GM21367 (cell line): ENCODE data around the gene GORASP2.
A peak's percentile ranks its signal among the peaks of the same experiment; 100 is the strongest.

ENCODE experiments used
- ATAC-seq: cut with Tn5 transposase; IDR thresholded peaks from one replicate; pipeline ENCODE4 v1.9.1; 2021; ENCODE audit not compliant: unreplicated experiment

The GORASP2 gene

DNA sequence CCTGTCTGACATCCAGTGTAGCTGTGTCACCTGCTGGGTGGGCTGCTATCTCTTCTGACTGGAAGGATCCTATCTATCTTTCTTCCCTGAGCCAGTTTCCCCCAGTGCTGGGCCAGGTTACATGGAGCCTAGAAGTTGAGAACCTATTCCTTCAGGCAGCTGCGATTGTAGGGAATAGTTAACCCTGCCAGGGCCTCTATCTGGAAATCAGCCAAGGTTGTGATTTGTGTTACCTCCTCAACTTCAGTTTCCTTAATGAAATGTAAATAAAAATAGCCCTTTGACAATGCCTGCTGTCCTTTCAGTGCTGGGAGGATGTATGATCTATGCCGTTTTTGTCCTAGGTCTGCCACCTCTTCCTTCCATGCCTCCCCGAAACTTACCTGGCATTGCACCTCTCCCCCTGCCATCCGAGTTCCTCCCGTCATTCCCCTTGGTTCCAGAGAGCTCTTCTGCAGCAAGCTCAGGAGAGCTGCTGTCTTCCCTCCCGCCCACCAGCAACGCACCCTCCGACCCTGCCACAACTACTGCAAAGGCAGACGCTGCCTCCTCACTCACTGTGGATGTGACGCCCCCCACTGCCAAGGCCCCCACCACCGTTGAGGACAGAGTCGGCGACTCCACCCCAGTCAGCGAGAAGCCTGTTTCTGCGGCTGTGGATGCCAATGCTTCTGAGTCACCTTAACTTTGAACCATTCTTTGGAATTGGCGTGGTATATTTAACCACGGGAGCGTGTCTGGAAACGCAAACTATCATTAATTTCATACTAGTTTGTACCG is 36.6 kb downstream of the GORASP2 start:
- no peak for ATAC-seq

DNA sequence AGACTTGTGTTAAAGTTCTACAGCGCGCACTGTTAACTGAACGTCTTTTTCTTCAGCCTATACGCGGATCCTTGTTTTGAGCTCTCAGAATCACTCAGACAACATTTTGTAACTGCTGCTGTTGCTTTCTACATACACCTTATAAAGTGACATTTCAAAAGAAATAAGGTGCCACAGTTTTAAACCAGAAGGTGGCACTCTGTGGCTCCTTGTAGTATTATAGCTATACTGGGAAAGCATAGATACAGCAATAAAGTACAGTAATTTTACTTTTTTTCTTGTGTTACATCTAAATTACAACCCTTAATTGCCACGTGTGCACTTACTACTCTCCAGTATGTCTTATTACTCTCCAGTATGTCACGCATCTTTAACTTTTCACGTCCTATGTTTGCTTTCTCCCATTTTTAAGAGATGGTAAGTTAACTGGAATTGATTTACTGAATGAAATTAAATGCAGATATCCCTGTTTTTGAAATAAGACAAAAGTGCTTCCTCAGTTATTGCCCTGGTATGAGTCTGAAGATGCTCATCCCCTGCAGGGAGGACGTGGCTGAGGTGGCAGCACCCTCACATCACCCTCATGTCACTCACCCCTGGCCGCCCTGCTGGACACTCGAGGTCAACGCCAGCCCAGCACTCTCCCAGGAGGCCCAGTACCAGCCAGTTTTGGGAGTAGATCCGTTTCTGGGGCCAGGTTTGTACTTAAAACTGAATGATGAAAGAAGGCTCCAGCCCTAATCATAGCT is 37.8 kb downstream of the GORASP2 start:
- no peak for ATAC-seq

DNA sequence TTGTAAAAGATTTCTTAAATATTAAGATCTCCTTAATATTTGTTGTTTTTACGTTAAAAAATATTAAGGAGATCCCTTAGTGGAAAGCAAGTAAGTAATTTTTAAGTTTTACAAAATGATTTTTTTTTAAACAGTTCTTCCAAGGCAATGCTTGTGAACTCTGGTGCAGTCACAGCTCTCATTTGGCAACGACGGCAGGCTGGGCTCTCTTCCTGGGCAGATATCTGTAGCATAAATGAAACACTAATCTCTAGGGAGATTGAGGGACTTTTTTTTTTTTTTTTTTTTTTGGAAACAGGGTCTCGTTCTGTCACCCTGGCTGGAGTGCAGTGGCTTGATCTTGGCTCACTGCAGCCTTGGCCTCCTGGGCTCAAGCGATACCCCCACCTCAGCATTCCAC is 38.5 kb downstream of the GORASP2 start:
- ATAC-seq = no peak

DNA sequence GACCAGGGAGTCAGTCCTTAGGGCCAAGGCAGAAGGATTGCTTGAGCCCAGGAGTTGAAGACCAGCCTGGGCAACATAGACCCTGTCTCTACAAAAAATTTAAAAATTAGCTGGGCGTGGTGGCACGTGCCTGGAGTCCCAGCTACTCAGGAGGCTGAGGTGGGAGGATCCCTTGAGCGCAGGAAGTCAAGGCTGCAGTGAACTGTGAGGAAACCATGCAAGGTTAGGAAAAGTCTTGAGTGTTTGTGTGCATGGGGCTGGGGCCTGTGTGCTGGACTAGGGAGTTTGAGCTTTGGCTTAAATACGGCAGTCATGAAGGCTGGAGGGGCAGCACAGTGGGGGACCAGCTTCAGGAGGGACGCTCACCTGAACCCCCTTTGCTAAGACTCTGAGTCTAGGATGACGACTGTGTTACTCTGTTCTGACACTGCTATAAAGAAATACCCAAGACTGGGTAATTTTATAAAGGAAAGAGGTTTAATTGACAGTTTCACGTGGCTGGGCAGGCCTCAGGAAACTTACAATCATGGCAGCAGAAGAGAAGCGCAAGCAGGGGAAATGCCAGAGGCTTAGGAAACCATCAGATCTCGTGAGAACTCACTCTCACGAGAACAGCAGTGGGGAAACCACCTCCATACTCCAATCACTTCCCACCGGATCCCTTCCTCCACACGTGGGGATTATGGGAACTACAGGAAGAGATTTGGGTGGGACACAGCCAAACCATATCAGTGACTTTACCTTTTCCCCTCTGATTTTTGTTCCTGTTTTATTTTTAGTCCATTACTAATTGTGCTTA is 39.4 kb downstream of the GORASP2 start:
- ATAC-seq = no peak

DNA sequence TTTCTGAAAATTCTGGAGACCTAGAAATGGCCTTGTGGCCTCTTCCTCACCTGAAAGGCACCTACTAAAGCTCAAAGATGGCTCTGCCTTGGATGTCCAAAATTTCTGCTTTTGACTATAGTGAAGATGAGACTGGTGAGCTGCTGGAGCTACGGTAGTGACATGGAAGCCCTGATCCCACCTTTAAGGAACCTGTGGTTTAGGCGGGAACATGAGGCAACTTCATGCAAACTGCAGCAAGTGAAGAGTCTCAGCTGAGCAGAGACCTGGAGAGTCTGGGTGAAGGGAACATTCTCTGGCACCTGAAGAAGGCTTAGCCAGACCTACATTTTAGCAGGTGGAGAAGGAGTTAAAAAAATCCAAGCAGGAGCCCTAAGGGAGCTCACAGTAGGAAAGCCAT is 40.0 kb downstream of the GORASP2 start:
- no peak for ATAC-seq

DNA sequence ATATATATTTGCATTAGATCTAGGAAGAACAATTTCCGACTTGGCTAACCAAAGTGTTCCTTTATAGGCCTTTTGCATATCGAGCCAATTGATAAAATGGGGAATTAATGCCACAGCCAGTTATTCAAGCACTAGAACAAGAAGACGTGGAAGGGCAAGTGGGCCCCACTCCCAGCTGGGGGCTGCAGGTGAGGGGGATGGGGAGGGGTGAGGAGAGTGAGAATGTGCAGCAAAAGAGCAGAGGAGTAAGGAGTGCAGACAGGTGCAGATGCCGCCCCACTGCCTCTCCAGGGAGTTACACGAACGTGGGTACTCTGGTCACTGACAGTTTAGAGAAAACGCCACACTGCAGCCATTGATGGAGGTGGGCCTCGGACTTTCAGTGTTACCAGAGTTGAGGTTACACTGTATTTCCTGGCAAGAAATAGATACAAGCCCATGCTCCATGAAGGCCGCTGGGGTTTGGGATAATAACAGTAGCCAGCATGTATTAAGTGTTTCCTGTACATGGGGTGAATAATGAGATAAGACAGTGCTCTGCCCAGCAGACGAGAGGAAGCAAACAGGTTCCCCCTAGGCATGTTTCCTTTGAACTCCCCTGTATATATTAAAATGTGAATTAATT is 40.9 kb downstream of the GORASP2 start:
- no peak for ATAC-seq

DNA sequence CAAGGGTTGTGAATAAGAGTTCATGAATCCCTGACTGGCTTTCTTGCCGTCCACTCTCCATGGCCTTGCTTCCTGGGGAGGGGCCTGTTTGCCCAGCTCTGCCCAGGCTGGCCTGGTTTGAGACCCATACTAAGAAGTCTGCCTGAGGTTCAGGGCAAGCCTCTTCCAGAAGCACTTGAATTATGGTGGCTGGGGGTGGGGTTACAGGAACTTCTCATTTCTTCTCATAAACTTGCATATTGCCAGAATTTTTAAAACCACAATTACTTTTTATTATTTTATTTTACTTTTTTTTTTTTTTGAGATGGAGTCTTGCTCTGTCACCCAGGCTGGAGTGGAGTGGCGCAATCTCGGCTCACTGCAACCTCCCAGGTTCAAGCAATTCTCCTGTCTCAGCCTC is 42.0 kb downstream of the GORASP2 start:
- ATAC-seq = no peak

DNA sequence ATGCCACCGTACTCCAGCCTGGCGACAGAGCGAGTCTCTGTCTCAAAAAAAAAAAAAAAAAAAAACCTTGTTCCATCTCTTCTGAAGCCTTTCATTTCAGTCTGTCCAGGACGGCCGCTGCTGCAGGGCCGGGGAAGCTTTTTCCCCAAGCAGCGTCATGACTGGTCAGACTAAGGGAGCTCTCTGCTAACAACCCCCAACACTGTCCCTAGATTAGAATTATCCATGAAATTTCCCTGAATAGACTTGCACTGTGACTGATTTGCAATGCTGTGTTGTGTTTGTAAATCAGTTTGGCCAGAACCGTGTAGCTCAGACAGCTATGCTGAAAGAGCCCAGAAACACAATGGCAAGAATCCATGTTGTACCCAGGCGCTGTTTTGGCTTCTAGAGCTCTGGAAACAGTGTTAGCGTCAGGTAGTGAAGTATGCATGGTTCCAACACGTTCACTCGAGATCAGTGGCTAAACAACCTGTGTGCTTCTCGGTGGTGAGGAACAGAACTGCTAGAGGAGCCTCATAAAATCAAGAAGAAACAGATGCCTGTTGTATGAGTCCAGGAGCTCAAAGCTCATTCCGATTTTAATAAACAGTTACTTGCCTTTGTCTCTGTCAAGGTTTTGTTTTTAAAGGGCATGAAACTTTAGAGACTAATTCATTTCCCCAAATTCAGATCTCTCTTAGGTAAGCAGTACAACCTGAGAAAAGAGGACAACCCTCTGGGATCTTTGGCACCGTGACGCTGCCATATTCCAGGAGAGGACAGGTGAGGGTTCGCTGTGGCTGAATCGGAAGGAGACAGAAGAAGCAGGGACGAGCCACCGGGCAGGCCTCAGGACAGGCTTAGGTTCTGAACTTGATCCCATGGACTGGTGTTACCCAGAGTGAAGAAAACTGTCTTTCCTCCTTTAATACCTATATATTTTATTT is 43.5 kb downstream of the GORASP2 start:
- ATAC-seq = no peak

DNA sequence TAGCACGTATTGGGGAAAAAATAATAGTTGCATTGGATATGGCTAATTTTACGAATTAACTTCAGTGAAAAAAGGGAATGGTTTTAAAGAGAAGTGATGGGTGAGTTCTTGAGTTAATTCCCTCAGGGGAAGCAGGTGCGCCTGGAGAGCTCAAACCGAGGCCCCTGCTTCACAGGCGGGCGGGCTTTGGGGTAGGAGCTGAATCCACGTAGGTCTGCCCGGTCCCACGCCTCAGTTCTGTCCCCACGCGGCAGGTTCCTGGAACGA is 44.1 kb downstream of the GORASP2 start:
- ATAC-seq = no peak

DNA sequence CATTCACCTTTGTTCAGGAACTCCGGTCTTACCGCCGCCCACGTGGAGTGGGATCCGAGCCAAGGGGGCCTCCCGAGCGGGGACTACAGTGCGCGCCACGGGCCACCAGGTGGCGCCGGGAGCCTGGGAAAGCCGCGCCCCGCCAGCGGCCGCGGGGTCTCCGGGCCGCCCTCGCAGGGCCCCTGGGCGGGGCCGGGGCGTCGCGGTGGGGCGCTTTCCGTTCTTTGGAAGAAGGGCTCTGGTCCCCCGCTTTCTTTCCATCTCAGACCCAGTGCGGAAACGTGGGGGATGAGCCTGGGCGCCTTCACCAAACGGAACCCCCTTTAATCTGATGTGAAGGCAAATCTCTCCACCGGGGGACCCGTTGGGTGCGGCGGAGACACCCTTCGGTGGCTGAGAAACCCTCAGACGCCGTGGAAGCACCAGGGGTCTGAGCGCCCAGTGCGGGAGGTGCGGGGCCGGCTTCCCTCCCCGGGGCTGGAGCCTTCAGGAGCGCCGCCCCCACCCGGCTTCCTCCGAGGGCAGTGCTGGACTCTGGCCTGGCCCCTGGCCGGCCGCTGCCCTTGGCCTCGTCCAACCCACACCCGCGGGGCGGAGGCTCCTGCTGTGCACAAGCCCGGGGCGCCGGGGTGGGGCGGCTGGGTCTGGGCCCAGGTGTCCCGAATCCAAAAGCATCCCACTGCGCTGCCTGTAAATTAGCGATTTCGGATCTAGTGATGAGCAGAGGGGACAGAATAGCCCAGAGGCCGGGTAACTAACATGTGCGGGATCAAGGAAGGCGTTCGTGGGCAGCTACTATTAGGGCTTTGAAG is 44.6 kb downstream of the GORASP2 start:
- peak; percentile 87 for ATAC-seq

DNA sequence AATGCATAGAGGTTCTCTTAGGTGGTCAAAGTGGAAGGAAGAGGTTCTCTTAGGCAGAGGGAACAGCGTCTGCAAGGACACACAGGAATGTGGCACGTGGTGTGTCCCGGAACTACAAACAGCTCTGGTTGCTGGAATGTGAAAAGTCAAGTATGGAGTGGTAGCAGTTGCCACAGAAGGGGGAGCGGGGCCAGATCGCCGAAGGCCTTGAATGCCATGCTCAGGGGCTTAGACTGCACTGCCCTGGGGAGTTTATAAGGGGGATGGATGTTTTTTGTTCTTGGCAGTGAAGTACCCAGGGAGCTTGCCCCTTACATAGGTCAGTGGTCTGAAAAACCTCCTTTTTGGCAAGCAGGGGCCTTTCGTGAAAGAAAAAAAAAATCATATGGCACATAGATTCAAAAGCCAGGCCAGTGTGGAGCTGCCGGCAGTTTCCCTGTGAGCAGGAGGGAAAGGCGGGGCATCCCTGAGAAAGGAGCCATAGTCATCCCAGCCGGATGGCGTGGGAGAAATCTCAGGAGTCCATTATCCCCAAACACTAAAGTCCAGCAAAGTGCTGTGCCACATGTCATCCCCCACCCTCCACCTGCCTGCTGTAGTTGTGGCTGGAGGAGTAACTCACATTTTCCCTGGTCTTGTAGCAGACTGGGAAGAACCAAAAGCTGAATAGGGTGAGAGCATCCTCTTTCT is 45.4 kb downstream of the GORASP2 start:
- no peak for ATAC-seq

DNA sequence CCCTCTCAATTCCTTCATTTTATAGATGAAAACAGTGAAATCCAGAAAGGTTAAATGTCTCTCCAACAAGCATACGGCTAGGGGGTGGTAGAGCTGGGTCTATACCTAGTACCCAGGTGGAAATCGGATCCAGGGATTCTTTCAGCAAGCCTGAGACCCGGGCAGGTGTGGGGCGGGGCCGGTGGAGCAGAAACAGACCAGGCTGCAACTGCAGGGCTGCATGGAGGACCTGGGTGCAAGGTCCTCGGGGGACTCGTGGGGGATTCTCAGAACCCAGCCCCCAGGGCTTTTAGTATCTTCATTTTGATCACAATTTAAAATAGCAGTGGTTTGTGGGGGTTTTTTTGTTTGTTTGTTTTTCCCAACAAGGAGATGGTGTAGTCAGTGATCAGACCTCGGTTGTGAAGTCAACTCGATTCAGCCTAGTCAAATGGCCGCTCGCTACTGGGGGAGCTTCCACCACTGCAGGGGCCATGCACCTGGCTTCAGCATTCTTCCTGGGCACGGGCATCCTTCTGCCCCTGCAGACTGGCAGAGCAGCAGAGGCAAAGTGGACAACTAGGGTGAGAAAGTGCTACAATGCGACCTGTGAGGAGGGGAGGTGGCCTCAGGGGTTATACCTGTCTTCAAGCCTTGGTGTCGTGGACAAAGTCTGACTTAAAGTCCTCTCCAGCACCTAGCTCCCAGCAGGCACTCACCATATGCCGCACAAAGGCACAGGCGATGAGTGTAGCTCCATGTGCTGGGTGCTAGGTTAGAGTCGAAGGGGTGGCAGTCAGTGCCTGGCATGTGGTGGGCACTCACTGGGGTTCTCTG is 46.3 kb downstream of the GORASP2 start:
- no peak for ATAC-seq

DNA sequence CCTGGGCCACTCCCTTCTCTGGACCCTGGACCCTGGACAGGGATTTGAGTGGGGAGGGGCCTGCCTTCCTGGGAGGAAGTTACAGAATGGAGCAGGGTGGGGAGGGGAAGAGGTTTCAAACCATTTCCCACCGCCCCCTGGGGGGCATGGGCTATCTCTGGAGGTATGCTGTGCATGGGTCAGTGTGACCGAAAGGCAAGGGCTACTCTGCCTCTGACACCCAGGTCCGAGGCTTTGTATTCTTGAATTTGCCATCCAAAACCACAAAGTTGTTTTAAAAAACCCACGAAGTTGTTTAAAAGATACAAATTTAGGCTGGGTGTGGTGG is 46.9 kb downstream of the GORASP2 start:
- no peak for ATAC-seq

DNA sequence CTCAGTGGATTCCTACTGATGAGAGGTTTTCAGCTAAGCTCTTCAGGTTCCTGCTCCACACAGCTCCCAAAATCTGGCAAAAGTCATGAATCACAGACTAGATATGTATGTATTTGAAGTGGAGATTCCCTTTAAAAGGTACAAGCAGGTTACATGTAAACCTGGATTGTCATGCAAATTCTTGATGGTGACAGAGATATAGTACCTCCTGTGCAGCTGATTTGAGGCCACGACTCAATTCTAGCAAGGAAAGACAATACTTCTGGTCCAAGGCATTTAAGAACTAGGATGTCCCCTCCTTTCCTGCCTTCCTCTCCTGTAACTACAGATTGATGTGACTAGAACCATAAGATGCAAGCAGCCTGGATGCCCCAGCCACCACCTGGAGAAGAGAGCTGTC is 55.0 kb downstream of the GORASP2 start:
- no peak for ATAC-seq

DNA sequence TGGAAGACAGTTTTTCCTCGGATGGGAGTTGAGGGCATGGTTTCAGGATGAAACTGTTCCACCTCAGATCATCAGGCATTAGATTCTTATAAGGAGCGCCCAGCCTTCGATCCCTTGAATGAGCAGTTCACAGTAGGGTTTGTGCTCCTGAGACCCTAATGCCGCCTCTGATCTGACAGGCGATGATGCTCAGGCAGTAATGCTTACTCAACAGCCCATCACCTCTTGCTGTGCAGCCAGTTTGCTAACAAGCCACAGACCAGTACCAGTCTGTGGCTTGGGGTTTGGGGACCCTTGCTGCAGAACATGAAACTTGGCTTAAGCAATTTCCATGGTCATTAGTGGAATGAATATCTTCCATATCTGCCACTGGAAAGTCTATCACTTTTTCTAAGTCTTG is 56.4 kb downstream of the GORASP2 start:
- ATAC-seq = no peak

DNA sequence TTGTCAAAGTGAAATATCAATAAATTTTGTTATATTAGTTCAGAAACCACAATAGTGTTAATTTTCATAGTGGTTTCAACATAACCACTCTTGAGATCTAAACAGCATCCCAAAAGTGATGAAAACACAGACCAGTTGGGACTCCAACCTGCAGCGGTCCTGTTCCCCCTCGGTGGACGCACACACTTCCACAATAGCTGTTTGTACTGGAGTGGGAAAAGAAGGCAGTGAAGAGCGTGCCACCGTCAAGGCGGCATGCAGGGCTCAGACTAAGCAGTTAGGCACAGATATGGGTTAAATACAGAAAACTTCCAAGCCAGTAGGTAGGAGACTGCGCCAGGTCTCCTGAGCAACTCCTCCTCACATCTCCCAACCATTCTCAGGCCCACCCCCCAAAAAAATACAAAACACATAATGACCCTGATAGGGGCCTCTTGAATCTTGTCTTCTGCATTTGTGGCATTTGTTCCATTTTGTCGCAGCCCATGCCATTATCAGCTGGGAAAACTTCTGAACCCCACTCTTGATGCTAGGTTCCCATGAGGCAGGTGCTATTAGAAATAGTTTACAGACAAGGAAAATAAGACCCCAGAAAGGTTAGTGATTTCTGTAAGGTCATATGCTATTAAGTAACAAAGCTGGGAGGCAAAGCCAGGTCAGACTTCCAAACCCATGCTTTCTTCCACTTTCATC is 57.7 kb downstream of the GORASP2 start:
- no peak for ATAC-seq

DNA sequence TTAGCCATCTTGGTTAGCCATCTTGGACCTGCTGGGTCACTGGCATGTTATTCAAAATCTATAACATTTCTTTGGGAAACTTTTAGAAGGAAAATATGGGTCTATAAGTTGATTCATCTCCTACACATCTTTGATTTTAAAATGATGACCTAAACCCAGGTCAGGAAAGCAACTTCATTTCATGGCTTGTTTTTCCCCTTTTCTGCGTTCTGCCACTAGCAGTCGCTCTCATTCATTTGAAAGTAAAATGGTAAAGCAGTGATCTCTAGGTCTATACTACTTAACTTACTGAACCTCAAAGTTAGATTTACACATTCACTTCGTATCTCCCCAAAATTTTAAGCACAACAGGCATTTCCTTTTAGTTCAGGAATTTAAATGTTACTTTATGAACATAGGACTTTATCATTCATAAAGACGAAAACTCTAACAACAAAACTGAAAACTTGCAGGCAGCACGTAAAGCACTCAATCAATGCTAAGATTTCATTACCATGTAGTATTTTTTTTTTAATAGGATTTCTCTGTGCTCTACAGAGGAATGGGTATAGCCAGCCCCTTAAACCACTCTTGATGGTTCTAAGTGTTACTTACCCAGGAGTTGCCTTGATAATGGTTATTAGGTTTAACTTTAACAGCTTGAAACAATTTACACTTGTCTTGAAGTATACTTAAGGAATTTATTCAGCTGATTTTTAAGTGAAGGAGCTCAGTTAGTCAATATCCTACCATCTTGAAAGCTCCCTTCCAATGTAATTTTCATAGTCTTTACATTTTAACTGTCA is 62.5 kb downstream of the GORASP2 start:
- ATAC-seq = no peak
